GM19238 (cell line): ENCODE measurements around the gene SKAP1.
A peak's percentile ranks its signal among the peaks of the same experiment; 100 is the strongest.
"Not testable (repeated sequence)": the region's sequence is repeated elsewhere in the genome, so short reads cannot be mapped to it uniquely, and the experiment has no call there.

Experiments used
- DNase-seq: peaks from one replicate; pipeline ENCODE4 v3.0.0; 2011; ENCODE audit warnings: low spot score; ENCODE audit not compliant: insufficient read length

Gene SKAP1

DNA sequence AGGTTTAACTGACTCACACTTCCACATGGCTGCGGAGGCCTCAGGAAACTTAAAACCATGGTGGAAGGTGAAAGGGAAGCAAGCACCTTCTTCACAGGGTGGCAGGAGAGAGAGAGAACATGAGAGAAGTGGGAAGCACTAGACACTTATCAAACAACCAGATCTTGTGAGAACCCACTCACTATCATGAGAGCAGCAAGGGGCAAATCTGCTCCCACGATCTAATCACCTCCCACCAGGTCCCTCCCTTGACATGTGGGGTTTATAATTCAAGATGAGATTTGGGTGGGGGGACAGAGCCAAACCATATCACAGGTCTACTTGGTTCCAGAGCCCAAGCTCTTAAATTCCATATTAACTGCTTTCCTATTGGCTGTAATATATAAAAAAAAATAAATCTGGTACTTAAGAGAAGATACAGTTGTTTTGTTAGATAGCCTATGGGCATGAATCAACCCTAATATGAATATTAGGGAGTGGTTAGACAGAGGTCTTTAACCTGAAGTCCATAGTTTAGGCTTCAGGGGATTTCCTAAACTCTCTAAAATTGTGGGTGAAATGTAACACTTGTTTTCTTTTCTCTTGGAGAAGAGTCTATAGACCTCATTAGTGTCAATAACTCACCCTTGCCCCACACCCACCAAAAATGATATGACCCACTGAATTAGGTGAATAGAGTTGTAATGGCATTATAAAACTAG lies 56.7 kb downstream of the SKAP1 start:
- no peak for DNase-seq

DNA sequence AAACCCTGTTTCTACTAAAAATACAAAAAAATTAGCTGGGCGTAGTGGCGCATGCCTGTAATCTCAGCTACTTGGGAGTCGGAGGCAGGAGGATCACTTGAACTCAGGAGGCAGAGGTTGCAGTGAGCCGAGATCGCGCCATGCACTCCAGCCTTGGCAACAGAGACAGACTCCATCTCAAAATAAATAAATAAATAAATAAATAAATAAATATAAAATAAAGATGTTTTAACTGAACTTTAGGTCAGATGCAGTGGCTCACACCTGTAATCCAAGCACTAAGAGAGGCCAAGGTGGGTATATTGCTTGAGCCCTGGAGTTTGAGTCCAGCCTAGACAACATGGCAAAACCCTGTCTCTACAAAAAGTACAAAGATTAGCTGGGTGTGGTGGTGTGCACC lies 61.0 kb downstream of the SKAP1 start:
- DNase-seq, result not testable (repeated sequence)

DNA sequence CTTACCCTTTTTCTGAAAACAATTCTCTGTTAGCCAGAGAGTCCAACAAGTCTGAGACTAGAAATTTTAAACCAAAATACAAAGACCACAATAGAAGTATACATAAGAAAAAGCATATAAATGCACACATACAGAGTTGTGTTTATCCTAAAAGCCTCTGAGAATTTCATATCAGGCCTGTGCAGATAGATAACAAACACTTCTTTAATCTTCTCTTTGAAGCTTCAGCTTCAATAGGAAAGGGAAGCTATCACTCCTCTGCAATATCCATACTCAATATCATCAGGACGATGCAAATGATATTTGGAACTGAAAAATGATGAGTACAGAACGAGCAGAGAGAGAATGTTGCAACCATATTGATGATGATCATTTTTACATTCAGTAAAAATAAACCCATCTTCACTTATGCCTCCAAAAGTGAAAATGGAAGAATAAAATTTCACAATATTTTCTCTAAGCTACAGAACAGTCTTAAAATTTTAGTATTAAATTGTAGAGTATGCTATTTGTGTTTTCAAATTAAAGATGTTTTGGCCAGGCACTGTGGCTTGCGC lies 61.6 kb downstream of the SKAP1 start:
- no peak for DNase-seq

DNA sequence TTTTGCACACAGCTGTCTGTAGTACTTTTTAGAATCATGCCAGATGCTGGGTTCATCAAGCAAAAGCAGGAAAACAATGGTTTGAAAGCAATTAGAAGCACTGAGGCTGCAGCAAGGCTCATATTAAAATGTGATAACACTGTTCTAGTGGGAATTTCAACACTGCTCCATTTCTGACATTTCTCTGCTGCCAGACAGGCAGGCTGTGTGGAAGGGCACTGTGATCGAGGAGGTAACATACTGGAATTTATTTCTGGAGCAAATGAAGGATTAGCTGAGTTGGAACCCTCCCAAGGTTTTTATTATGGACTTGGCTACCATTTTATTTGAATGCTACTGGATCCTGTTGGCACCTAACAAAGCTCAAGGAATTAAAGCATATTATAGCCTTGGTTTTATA lies 66.9 kb downstream of the SKAP1 start:
- DNase-seq, result no peak

DNA sequence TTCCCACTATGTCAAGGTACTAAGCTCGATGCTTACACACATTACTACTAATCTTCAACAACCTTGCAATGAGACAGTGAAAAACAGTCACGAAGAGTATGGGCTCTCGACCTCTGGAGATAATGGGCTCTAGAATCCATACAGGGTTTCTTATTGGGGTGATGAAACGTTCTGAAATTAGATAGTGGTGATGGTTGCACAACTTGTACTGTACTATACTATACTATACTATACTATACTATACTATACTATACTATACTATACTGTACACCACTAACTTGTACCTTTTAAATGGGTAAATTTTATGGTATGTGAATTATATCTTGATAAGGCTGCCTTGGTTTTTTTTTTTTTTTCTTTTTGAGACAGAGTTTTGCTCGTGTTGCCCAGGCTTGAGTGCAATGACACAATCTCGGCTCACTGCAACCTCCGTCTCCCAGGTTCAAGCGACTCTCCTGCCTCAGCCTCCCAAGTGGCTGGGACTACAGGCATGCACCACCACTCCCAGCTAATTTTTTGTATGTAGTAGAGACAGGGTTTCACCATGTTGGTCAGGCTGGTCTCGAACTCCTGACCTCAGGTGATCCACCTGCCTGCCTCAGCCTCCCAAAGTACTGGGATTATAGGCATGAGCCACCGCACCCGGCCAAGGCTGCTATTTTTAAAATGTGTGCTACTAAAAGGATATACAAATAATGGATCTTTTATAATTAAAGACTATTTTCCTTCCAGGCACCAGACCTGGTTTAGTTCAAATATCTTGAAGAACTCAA lies 69.0 kb downstream of the SKAP1 start:
- DNase-seq, result not testable (repeated sequence)

DNA sequence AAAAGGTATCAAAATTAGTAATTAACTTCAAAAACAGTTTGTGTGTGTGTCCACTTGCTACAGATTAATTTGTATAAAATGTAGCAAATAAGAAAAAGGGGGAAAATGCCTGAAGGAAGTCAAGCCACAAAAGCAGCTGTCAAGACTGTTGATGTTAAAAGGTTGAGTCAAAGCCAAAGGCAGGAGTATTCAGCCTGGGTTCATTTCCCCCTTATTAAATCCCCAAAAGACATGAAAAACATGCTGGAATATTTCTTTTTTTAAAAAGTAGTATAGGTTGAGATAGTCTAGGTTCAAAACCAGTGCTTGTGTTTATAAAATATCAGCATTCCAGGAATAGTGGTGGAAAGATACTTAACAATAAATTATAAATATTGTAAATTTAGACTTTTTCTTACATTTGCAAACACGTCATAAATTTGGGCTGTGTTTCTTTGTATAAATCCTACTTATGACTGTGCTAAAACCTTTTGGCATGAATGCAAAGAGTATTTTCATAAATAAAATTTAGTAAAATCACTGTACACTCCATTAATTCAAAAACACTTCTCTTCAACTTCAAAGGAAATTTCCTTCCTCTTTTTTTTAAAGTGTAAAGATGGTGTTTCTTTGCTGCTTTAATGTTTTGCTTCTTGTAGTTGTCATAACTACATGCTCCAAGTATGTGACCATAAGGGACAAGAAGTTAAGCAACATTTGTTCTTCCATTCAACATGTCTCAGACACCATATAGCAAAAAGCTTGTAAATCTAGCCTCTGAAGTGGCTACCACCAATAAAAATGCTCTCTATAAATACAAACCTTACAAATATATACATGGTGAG lies 72.0 kb downstream of the SKAP1 start:
- DNase-seq, result no peak

DNA sequence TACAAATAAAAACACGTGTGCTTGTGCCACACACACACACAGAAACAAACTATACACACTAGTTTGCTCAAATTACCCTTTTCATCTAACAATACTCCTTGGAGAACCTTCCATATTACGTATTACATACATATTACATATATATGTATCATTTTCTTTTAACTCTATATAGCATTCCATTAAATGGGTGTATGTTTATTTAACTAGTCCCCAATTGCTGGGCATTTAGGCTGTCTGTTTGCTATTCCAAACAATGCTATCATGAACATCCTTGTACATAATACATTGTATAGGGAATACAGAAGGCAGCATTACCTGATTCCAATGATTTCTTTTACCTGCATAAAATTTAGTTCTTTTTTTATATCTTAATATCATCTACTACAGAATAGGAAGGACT lies 73.1 kb downstream of the SKAP1 start:
- no peak for DNase-seq

DNA sequence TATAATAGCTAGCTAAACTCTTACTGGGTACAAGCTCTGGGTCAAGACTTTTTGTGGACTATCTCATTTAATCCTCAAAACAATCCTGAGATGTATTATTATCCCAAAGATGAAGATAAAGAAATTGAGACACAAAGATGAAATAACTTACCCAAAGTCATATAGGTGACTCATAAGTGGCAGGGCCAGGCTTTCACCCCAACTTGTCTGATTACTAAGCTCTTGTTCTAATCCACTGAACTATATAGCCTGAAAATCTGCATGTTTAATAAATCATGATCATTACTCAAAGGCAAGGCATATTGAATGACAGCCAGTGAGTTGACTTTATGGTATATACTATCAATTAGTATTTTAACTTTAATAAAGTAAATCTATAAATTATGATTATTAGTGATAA lies 77.4 kb downstream of the SKAP1 start:
- no peak for DNase-seq

DNA sequence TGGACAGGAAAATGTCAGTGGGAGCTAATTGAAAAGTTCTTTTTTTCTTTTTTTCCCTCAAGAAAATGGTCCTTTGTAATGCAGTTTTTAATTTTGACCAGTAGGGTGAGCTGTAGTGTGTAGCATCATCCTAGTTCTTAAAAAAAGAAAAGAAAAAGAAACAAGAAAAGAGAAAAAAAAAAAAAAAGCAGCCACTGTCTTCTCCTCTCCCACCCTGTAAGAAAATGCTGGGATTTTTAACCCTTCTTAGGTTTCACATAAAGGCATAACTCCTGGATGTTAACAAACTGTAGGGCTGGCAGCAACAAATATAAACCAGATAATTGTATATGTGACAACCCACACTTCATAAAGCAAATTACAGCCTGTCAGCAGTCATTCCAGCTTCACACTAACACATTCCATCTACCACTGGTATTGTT lies 78.1 kb downstream of the SKAP1 start:
- peak; percentile 8 for DNase-seq

DNA sequence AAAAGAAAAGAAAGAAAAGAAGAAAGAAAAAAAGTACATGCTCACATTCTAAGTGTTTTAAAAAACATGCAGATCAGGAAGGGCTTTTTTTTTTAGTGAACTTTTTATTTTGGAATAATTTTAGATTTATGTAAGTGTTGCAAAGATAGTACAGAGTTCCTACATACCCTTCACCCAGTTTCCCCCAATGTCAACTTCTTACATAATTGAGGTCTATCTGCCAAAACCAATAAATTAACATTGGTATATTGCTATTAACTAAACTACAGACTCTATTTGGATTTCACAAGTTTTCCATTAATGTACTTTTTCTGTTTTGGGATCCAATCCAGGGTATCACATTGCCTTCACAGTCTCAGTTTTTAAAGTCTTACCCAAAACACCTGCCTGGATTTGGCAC lies 81.7 kb downstream of the SKAP1 start:
- DNase-seq, result no peak

DNA sequence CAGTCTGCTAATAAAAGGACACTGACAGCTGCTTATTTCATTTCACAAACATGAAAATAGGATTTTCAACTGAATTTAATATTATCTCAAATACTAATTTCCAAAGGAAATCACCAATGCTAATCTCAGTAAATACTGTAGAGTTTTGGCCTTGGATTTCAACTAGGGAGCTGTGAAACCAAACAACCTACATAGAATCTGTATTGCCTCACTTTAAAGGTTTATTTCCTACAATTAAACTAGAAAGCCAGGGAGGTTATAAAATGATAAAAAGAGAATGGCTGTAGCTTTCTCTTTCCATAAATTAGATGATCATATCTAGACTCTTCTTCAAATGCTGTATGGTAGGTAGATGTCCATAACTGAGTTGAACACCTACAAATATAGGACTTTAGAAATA lies 82.8 kb downstream of the SKAP1 start:
- no peak for DNase-seq

DNA sequence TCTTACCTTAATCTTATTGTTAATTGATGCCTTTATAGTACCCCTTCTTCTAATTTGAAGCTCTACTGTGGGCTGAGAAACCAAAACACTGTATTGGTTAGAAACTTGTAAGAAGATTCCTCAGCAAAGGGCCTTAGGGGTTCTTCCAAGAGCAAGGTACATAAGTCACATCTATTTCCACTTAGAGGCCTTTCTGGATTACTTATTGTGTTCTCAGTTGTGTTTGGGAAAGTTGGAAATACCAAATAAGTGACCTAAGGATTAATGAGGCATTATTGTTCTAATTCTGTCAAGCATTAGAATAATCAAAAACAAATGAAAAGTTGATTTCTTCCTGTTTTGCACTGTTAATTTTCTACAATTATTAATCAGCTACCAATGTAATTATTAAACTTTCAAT lies 85.8 kb downstream of the SKAP1 start:
- DNase-seq, result no peak

DNA sequence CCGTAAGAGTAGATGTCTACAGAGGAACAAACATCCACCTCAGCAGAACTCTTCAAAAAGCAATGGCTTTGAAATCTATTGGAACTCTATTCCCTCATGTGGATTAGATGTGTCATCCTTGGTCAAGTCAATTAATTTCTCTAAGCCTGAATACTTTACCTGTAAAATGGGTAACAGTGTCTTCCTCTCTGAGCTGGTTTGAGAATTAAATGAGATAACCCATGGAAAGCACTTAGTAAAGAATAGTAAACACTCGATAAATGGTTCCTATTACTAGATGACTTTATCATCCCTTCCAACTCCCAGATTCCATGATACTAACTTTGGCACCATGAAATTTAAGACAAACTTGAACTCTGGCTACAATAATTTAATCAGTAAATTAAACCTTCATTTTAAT lies 89.1 kb downstream of the SKAP1 start:
- no peak for DNase-seq

DNA sequence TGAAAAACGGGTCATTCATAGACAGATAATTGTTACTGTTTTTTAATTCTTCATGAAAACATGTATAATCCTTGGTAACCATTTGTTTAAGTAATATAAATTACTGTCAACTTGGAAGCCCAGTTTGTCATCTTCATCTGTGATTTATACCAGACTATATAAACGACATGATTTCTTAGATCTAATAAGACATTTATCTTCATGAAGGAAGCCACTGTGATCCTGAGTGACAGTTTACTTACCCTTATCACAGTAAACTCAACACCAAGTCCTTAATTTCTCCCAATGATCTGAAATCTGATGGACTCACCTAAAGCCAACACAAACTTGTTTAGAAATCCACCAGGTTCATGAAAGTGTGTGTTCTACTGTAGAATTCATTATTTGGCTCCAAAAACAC lies 91.3 kb downstream of the SKAP1 start:
- DNase-seq, result no peak

DNA sequence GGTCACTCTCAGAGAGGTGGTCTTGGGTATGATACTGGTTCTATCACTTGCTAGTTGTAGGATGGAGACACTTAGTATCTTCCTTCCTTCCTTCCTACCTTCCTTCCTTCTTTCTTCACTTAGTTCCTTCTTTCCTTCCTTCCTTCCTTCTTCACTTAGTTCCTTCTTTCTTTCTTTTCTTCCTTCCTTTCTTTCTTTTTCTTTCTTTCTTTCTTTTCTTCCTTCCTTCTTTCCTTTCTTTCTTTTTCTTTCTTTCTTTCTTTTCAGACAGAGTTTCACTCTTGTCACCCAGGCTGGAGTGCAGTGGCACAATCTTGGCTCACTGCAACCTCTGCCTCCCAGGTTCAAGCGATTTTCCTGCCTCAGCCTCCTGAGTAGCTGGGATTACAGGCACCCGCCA lies 92.1 kb downstream of the SKAP1 start:
- DNase-seq, result not testable (repeated sequence)

DNA sequence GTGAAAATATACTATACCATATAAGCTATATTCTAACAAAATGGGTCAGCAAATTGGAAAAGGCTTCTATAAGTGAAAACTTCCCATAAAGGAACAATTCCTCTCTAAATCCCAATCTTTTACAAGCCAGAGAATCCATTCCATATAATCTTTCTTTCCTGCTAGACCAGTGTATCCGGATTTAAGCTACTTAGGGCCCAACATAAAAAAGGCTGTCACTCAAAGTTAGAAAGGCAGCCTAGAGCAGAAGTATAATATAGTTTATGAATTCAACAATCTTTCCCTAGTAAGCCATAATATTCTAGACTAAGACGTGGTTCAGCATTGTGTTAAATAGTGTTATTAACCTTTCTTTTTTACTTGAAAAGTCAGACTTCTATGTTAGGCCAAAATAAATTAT lies 93.0 kb downstream of the SKAP1 start:
- no peak for DNase-seq

DNA sequence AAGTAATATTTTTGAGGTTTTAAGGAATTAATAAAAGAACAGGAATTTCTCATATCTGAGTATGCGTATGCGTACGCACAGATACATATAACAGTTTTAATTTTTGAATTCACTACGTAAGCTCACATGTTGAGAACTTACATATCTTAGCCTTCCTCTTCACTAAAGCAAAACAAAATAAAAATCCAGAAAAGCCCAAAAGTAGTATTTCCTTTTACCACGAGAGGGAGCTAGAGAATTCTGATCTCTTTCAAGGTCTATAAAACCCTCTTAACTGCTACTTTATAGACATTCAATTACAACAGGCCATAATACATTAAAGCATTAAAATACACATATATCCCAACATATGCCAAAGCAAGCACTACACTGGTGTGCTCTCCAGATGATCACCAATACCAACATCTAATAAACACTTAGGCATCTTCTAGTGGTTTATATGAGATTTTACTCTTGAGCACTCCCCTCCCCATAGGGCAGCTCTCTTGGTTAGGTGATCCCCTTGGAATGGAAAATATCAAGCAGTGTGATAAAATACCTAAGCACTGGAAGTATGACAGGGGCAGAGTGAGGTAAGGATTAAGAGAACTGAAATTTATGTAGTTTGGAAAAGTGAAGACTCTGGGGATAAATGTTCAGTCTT lies 94.0 kb downstream of the SKAP1 start:
- no peak for DNase-seq

DNA sequence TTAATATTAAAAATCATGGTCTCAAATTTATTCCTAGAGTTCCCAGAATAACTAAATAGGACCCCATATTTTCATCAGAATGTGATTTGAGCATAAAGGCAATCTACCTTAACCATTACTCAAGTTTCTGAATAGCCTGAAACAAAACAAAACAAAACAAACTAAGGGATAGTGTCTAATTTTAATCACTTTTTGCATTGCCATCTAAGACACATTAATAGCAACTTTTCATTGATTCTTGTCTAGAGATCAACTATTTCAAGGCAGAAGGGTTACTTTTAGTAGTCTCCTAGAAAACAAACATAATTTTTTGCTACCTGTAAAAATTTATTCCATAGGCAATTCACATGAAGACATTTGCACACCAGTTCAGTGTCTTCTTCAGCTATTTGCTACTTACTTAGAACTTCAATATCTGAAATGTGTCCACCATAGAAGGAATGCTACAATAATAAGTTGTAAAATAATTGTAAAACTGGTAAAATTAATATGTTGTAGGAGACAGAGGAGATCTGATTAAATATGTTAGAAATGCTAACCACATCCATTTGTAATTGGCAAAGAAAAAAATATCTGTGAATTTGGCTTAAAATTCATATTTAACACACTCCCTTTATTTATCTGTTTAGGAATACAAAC lies 94.7 kb downstream of the SKAP1 start:
- DNase-seq, result no peak

DNA sequence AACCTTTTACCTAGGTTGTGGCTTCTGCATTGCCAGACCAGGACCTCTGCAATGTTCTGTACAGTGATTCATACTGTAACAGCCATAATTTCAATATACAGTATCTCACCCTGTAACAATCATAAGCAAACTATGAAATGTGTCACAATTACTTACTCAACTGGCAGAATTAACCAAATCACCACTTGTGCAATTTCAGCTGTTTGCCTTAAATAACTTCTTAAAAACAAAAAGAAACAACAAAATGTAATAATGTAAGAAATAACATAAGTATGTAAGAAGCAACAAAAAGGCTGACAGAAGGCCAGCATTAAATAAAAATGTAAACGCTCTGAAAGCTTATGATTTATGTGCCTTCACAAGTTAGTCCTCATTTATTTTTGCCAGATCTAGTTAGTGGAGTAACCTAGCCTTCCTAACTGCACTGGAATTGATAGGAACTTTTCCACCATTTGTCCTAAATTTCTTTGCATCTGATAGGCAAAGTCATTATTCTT lies 96.9 kb downstream of the SKAP1 start:
- no peak for DNase-seq

DNA sequence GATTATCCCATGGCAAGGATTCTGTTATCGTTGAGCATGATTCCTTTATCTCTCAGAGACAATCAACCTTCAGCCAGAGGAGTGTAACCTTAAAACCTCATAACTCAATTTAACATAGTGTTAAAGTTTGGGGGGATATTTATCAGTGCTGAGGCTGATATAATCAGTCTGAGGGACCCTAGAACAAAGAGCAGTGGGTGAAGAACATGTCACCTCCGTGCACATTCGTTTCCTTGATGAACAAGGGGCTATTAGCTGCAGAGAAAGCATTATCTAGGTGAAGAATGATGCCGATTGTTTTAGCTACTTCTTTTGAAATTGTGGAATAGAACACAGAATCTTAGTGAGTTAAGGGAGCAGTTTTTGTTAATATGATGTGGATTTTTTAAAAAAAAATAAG lies 99.1 kb downstream of the SKAP1 start:
- DNase-seq, result no peak

DNA sequence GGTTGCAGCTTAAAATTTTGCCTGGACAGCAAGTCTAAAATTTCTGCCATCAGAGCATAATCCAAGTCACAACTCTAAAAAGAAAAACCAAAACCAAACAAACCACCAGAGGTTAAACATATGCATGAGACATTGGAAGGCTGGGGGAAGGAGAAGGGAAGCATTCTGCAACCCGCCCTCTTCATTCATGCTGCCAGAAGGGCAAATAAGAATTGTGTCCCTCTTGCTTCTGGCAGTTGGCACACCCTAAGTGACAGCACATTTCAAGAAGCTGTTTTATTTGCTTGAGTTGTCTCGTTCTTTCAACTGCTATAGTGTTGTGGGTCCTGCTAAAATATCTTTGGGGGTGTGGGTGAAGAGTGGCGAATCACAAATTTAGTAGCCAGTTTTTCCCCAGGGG lies 99.6 kb downstream of the SKAP1 start:
- DNase-seq, result no peak
